ENCODE data around the gene FOXS1.
"Not testable (repeated sequence)": the region's sequence is repeated elsewhere in the genome, so short reads cannot be mapped to it uniquely, and the experiment has no call there.

The FOXS1 gene

DNA sequence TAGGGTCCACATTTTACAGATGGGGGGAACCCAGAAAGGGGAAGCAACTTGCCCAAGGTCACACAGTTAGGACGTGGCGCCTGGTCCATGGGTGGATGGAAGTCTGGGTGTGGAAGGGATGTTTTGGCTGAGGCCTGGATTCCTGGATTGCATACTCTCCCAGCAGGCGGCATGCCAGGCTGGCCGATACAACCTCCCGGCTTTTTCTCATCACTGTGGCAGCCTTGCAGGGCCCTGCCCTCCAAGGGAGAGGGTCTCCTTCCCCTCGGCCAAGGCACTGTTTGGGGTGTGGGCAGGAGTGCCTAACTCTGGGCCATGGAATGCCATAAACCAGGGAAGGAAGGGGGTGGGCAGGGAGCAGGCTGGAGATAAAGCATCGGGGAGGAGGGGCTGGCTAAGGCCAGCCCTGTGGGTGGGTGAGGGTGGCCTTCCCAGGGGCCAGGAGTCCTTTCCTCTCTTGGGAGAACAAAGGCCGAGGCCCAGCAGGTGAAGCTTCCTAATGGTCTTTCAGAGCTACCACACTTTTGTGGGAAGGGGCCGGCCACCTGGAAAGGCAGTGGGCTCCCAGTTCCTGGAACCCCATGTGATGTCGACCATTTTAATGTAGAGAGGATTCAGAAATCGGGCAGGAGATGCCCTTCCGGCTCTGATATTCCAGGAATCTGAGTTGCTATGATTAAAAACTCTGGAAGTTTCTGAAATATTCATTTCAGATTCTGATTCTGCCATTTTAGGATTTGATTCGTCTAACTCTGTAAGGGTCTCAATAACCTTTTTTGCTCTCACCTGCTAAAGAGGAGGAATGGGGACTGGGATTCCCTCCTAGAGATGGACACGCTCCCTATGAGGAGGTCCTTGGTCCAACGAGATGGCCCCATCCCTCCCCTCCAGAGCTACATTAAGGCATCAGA, 4.2 kb downstream of the FOXS1 start:
- no peak for DNase-seq (ENCODE audit: low read depth in 1 of 2, low spot score in 1 of 2)

DNA sequence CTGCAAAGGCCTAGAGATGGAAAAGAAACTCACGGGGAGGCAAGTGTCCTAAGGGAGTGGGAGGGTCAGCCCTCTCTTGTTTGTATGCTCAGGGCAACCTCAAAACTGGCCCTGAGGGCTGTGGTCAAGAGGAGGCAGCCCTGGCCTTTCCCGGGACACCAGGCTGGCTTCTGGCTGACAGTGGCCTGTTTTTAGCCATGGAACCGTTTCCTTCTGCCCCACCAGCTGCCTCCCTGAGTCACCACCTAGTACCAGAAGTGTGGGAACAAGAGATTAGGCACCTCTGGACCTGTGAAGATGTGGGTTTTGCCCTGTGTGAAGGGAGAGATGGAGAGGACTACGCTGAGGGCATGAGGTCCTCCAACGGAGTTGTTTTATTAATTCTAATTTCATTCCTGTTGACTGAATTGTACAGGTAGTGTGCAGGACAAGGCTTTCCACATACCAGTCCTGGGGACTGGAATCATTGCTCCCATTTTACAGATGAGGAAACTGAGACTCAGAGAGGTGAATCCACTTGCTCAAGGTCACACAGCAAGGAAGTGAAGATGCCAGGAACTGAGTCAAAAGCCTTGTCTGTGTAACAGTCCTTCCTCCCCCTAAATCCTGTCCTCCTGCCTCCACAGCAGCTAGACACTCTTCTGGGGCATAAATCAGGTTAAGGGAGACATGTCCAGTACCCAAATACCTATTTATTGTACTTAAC, 5.5 kb downstream of the FOXS1 start:
- DNase-seq (ENCODE audit: low read depth in 1 of 2, low spot score in 1 of 2): no peak

DNA sequence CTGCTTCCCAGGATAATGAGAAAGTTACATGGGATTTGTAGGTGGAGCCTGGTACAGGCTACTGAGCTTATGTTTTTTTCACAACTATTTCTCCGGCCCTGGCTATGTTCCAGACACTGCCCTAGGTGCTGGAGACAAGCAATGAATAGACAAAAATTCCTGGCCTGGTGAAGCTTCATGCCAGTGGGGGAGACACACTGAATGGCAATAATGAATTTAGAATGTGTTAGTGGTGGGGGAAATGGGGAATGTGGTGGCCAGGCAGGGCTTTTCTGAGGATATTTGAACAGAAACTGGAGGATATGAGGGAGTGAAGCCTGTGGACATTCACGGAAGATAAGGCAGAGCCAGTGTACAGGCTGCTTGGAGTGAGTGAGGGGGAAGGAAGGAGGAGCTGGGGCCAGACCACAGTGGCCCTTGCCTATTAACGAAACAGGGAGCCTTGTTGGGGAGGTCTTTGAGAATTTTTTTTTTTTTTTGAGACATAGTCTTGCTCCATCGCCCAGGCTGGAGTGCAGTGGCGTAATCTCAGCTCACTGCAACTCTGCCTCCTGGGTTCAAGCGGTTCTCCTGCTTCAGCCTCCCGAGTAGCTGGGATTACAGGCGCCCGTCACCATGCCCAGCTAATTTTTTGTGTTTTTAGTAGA, 6.6 kb downstream of the FOXS1 start:
- DNase-seq (ENCODE audit: low read depth in 1 of 2, low spot score in 1 of 2): no peak

DNA sequence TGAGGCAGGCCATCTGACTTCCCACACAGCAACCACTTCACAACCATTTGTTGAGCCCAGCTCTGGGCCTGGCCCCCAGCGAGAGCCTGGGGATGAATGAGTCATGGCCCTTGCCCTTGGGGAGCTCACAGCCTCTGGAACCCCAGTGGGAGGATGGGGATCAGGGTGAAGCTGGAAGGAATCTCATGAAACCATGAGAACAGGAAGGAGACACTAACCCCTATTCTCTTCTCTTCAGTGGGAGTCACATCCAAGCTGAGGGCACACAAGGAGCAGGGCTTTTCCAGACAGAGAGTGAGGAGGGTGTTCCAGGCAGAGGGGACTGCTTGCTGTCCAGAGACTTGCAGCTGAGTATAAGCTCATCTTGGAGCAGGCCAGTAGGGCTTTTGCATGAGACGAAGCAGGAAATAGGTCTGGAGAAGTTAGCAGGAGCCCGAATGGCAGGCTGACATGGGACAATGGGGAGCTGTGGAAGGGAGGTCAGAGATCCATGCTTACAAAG, 7.5 kb downstream of the FOXS1 start:
- DNase-seq (ENCODE audit: low read depth in 1 of 2, low spot score in 1 of 2): no peak

DNA sequence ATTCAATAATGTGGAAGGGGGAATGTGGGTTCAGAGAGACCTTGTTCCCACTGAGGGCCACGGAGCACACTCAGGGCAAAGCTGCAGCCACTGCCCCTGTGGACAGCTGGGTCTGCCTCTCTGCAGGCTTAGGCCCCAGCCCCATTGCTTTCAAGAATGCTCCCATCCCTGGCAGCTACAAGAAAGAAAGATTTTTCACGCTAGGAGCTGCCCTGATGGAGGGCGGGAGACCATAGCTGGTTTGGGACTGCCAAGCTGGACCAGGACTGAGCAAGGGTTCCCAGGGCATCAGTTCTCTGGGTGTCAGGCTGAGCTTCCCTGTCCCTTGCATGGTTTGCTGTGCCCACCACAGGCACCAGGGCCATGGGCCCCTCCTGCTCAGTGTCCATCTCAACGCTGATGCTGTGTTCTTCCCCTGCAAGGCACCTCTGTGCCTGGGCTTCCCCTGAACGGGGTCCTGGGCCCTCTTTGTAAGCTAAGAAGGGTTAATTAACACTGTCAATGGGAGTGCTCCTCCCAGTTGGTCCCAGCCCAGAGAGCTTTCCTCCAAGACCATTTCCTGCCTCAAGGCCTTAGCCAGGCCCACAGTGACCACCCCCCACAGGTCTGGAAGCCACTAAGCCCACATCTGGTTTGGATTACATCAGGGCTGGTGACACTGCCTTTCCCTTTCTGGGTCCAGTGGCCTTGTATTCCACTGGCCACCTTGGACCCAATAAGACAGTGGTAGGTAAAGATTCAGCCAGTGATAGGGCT, 8.4 kb downstream of the FOXS1 start:
- no peak for DNase-seq (ENCODE audit: low read depth in 1 of 2, low spot score in 1 of 2)

DNA sequence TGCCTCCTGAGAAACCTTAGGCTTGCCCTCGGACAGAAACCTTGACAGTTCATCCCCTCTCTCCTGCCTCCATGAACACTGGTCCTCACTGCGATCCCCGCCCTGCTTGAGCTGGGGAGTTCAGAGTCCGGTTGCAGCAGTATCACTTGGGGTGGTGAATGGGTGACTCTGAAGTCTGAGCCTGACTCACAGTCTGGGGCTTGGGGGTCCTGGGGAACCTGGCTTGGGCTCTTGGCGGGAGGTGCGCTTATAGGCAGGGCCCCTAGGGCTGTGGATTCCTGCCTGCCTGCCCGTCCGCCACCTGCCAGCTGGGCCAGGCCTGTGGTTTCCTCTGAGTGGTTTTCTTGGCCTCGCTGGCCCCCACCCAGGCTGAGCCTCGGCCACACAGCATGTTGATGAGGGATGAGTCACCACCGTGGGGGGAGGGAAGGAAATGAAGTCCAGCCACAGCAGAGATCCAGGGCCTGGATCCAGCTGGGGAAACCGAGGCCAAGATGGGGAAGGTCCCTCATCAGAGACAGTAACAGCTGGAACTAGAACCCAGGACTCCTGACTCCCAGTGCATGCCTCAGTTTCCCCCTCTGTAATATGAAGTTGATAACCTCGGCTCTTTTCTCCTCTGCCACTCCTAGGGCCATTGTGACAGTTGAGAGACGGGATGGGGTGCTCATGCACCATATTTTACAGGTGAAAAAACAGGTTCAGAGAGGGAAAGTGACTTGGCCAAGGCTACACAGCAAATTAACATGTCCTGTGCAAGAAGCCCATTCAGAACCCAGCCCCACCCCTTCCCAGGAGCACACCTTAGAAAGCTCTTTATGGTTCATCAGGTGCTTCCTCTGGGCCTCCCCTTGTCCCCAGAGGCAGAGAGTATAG, 9.2 kb downstream of the FOXS1 start:
- no peak for DNase-seq (ENCODE audit: low read depth in 1 of 2, low spot score in 1 of 2)

DNA sequence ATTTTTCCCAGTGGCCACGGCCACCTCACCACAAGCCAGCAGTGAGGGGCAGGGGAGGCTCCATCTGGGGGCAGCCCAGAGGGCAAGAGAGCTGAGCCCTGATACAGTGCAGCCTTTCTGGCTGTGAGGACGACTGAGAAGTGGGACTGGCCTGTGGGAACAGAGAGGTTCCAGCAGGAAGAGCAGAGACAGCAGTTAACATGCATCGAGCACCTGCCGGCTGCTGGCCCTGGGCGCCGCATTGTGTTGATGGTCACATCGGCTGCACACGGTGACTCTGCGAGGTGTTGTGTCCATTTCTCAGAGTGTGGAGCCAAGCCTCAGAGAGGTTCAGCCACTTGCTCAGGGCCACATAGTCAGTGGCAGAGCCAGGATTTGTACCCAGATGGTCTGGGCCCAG, 9.8 kb downstream of the FOXS1 start:
- DNase-seq (ENCODE audit: low read depth in 1 of 2, low spot score in 1 of 2): no peak

DNA sequence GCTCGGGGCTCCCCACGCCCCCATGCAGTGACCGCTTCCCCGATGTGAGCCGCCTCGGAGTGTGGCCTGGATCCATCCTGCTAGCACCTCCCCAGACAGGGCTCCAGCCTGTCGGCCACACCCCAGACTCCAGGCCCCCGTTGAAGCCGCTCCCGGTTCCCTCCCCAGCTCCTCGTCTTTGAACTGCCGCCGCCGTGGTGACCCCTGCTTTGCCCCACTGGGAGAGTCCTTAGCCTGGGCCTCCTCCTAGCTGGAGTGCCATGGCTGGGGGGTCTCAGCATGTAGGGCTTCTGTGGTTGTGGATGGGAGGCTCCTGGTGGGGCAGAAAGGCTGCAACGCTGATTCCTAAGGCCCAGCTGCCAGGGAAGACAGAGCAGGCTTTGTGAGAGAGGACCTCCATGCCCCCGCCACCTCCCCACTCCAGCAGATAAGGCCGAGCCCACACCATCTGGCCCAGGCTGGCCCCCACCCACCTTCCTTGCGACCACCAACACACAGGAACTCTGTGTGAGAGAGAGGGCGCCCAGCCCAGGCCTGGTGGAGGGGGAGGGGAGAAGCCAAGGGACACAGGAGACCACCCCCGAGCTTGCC, 11.4 kb downstream of the FOXS1 start:
- no peak for DNase-seq (ENCODE audit: low read depth in 1 of 2, low spot score in 1 of 2)

DNA sequence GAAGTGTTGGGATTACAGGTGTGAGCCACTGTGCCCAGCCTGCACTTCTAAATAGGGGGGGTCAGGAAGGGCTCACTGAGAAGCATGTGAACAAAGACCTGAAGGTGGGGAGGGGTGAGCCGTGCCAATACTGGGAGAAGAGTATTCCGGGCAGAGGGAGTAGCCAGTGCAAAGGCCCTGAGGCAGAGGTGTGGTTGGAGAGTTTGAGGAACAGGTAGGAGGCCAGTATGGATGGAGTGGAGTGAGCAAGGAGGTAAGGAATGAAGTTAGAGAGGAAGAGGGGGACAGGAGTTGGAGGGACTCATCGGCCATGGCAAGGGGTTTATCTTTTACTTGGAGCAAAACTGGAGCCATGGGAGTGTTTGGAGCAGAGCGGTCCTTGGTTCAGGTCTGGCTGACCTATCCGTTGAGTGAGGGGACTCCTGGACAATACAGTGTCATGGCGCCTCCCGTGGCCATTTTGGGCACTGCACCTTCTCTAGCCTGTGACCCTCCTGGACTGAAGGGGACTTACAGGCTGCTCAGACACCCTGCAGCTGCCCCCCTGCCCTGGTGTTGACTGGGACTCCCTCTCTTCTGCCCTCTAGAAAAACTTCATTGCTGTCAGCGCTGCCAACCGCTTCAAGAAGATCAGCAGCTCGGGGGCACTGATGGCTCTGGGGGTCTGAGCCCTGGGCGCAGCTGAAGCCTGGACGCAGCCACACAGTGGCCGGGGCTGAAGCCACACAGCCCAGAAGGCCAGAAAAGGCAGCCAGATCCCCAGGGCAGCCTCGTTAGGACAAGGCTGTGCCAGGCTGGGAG, 12.1 kb downstream of the FOXS1 start:
- DNase-seq (ENCODE audit: low read depth in 1 of 2, low spot score in 1 of 2): peak; percentile 30 to 48

DNA sequence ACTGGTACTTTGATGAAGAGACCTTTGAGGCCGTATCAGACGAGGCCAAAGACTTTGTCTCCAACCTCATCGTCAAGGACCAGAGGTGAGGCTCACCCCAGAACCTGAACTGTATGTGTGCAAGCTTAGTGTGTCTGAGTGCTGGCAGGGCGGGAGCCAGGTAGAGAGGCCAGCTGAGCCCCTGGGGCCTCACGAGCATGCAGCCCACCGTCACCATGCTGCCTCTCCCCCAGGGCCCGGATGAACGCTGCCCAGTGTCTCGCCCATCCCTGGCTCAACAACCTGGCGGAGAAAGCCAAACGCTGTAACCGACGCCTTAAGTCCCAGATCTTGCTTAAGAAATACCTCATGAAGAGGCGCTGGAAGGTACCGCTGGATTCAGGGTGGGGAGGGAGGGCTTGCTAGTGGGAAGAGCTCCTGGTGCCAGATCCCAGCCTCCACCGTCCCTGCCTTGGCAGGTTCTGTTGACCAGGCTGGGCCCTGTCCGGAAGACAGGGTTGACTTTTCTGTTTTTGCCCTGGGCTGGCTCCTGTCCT, 13.6 kb downstream of the FOXS1 start:
- DNase-seq (ENCODE audit: low read depth in 1 of 2, low spot score in 1 of 2): no peak

DNA sequence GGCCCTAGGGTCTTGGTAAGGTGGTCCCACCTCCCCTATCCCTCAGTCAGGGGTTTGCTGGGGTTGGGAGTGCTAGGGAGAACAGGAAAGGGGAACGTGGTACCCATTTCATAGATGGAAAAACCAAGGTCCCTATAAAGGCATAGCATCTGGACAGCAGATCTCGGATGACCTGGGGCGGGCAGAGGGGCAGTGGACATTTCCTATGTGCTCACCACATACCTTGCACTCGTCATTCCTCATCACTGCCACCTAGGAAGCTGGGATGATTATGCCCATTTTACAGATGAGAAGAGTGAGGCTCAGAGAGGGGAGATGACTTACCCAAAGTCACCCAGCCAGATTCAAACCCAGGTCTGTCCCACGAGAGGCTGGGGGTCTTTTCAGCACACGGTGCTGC, 14.2 kb downstream of the FOXS1 start:
- DNase-seq (ENCODE audit: low read depth in 1 of 2, low spot score in 1 of 2): no peak

DNA sequence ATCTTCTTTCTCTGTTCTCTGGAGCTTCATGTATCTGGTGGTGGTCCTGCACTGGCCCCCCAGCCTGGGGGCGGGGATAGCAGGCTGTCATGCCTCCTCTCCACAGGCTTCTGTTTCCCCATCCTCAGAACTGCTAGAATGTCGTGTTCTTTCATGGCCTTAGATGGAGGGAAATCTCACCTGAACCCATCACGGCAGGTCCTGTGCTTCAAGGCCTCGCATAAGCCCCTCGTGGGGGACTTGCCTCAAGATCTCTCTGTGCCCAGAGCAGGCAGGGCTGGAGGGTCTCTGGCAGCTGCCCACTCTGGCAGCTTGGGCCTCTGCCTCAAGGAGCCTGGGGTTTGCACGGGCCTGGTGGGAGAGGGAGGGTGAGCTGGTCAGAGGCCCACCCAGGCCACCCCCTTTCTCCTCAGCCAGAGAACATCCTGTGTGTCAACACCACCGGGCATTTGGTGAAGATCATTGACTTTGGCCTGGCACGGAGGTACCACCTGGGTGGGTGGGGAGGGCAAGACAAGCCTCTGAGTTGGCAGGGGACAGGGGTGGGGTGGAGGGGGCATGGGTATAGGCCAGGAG, 14.9 kb downstream of the FOXS1 start:
- no peak for DNase-seq (ENCODE audit: low read depth in 1 of 2, low spot score in 1 of 2)

DNA sequence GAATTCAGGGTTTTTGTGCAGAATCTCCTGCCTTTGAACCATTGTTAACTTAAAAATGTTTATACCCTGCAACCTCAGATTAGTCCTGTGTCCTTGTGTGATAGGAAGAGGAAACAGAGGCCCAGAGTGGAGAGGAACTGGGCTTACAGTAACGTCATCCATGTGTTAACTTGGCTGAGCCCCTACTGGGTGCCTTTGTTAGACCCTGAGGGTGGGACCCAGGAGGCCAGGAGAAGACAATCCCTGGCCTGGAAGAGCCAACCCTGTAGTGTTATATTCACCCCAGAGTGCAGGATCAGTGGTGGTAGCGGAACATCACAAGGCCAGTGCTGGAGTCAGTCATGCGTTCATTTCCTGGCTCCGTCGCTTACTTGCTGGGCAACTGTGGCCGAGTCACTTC, 15.7 kb downstream of the FOXS1 start:
- DNase-seq (ENCODE audit: low read depth in 1 of 2, low spot score in 1 of 2): no peak

DNA sequence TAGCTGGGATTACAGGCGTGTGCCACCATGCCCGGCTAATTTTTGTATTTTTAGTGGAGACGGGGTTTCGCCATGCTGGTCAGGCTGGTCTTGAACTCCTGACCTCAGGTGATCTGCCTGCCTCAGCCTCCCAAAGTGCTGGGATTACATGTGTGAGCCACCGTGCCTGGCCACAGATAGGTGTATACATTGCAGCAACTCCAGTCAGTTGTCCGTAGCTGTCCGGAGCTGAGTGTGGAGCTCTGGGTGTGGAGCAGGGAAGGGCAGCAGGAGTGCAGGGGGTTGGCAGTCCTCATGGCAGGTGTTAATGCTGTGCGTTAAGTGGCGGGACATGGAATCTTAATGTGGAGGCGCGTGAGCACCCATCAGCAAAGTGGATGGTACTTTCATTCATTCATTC, 17.4 kb downstream of the FOXS1 start:
- not testable (repeated sequence) for DNase-seq (ENCODE audit: low read depth in 1 of 2, low spot score in 1 of 2)

DNA sequence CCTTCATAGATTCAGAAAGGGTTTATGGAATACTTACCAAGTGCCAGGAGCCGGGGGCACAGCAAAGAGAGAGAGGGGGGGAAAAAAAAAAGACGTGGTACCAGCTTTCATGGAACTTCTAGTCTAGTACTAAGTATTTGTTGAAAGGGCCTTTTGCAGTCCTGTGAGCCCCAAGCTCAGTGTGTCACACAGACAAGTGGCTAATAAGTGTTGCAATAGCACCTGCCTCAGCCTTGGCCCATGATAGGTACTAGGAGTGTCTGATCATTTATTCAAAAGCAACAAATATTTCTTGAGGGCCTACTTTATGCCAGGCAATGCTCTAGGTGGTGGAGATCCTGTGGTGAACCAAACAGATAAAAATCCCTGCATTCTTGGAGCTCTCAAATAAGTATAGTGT, 18.3 kb downstream of the FOXS1 start:
- DNase-seq (ENCODE audit: low read depth in 1 of 2, low spot score in 1 of 2): no peak

DNA sequence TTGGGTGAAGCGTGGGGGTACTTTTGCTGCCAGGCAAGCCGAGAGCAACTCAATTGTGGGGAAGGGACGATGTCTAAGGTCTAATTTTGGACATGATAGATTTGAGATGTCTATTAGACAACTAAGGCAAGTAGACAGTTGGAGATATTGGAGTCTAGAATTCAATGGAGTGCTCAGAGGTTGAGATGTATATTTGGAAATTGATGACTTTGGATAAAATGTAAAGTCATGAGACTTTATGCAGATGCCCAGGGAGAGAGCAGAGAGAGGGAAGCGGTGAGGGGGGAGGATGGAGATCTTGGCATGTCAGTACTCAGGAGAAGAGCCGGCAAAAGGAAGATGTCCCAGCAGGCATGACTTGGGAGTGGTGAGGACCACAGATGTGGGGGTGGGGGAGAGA, 19.3 kb downstream of the FOXS1 start:
- DNase-seq (ENCODE audit: low read depth in 1 of 2, low spot score in 1 of 2): no peak

DNA sequence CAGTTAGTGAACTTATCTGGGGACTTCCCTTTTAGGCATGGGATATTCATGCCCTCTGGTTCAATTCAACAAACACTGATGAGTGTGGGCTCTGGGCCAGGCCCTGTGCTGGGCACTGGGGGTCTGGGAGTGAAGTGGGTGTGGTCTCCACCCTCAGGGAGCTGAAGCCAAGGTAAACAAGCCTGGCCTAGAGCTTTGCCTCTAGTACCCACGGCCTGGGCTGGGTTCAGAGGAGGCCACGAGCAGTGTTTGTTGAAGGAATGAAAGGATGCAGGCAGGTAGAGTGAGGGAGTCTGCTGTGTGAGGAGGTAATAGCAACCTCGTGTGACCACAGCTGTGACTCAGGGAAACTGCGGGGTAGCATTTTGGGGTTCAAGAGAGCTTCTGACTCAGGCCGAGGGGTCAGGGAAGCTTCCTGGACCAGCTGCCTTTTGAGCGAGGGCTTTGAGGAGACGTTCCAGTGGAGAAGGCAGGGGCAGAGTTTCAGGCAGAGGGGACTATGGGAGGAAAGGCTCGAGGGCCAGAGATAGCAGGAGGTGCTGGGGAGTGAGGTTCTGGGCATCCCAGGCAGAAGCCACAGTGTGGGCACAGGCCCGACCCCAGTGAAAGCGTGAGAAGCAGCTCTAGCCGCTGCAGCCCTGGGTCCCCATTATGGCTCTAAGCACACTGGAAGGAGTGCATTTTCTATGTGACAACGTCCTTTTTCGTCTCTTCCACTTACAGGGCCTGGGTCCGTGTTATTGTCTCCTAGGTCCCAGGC, 20.7 kb downstream of the FOXS1 start:
- DNase-seq (ENCODE audit: low read depth in 1 of 2, low spot score in 1 of 2): no peak

DNA sequence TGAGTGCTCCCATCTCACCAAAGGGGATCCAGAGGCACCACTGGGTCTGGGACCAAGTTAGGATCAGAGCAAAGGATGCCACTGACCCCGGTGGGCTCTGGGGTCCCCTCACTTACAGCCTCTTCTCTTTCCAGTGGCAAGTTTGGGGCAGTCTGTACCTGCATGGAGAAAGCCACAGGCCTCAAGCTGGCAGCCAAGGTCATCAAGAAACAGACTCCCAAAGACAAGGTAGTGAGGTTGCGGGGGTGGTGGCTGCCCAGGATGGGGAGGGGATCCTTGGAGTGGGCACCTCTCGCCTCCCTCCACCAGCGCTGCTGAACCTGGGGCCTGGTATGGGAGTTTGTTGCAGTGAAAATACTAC, 21.3 kb downstream of the FOXS1 start:
- DNase-seq (ENCODE audit: low read depth in 1 of 2, low spot score in 1 of 2): no peak
